K562 (cell line): ENCODE data around the gene B4GALNT4. TPM values are rescaled to one million over a fixed set of nuclear protein-coding genes. Genes with fewer than 3 reads are reported as not detected.

Source experiments
- ATAC-seq: fragments of 200-7000 bp; cut with Tn5 transposase; 3 replicates; pipeline ENCODE4 v1.9.1; 2020; ENCODE audit warnings: moderate library complexity
- BruUV-seq: library from RNA; stranded (reverse); fragments of 400-500 nt; replicated peaks from 2 replicates; lab custom pipeline; 2021; lab: Mats Ljungman, UMichigan
- CTCF ChIA-PET: fragments of 300-600 bp; formaldehyde crosslinking; extraction: SDS; loops from one replicate; lab custom pipeline; 2021; ENCODE audit warnings: low intra/inter-chr PET ratio; lab: Yijun Ruan, JAX
- POLR2A ChIA-PET: fragments of 300-600, 350-650 bp; sonication (Branson Sonifier 250); formaldehyde crosslinking; extraction: SDS; loops from one replicate; lab custom pipeline; 2021; ENCODE audit warnings: antibody characterized with exemption, inconsistent platforms; lab: Yijun Ruan, JAX
- DNase-seq, 4 experiments: peaks; one replicate each; pipeline versions ENCODE4 v3.0.0 to v3.0.0-alpha.2; 2011 to 2018; ENCODE audit warnings: low spot score in 3 of 4, mixed read lengths in 3 of 4; ENCODE audit errors: extremely low read depth in 1 of 4
- FAIRE-seq: peaks from 2 replicates; lab custom pipeline; 2011; peaks lifted over from hg19 to GRCh38; lab: Jason Lieb, UNC
- H2AFZ ChIP-seq: 2 replicates; pipeline ENCODE4 v1.6.0; 2011; ENCODE audit warnings: low read depth, low read length, control low read depth, inconsistent platforms
- H3K27ac ChIP-seq: fragments of 200-600 bp; 3 replicates; pipeline ENCODE4 v1.8.0; 2011; ENCODE audit warnings: low read depth, mild to moderate bottlenecking, control low read depth, inconsistent platforms, low read length, moderate library complexity, mixed read lengths; ENCODE audit errors: extremely low read depth
- H3K27me3 ChIP-seq, 2 experiments: fragments of 300-600 bp in 1 of 2; 2 replicates in 1 of 2; 3 replicates in 1 of 2; pipeline versions ENCODE4 v1.6.0 to v1.8.0; 2011; ENCODE audit warnings: inconsistent platforms in 2 of 2, low read length in 2 of 2, mild to moderate bottlenecking in 1 of 2, mixed read lengths in 1 of 2, moderate library complexity in 1 of 2; ENCODE audit not compliant: control insufficient read depth in 2 of 2, insufficient read depth in 2 of 2
- H3K36me3 ChIP-seq: fragments of 300-600 bp; 3 replicates; pipeline ENCODE4 v1.8.0; 2011; ENCODE audit warnings: mild to moderate bottlenecking, low read length, inconsistent platforms; ENCODE audit not compliant: control insufficient read depth, insufficient read depth
- H3K4me1 ChIP-seq, 2 experiments: fragments of 200-600 bp in 1 of 2; replicated peaks in 1 of 2; 2 replicates in 1 of 2; 3 replicates in 1 of 2; pipeline versions ENCODE4 v1.5.1 to v1.8.0; 2011; ENCODE audit warnings: inconsistent platforms in 2 of 2, low read length in 2 of 2, mild to moderate bottlenecking in 1 of 2, mixed read lengths in 1 of 2, moderate library complexity in 1 of 2; ENCODE audit not compliant: control insufficient read depth in 2 of 2, insufficient read depth in 2 of 2
- H3K4me2 ChIP-seq: 2 replicates; pipeline ENCODE4 v1.6.1; 2011; ENCODE audit warnings: low read length, control low read depth, inconsistent platforms, mixed read lengths; ENCODE audit not compliant: insufficient read depth
- H3K4me3 ChIP-seq: fragments of 200-600 bp; sonication (generic), shearing (Covaris generic); 2 replicates; pipeline ENCODE4 v1.5.1; 2016; ENCODE audit warnings: control low read depth, inconsistent platforms
- H3K79me2 ChIP-seq: fragments of 200-600 bp; 3 replicates; pipeline ENCODE4 v1.8.0; 2011; ENCODE audit warnings: low read length, inconsistent platforms; ENCODE audit not compliant: control insufficient read depth, insufficient read depth
- H3K9ac ChIP-seq, 2 experiments: 2 replicates each; pipeline versions ENCODE4 v1.6.0 to v1.6.1; 2011; ENCODE audit warnings: low read depth in 2 of 2, low read length in 2 of 2, control low read depth in 1 of 2, inconsistent platforms in 1 of 2, mild to moderate bottlenecking in 1 of 2, mixed read lengths in 1 of 2; ENCODE audit not compliant: insufficient read depth in 1 of 2
- H3K9me1 ChIP-seq: one replicate; pipeline ENCODE4 v1.6.0; 2011; ENCODE audit warnings: inconsistent platforms, mild to moderate bottlenecking, low read length, moderate library complexity; ENCODE audit not compliant: control insufficient read depth, insufficient read depth
- H3K9me3 ChIP-seq: replicated peaks from 2 replicates; pipeline ENCODE4 v1.5.1; 2011; ENCODE audit warnings: low read depth, low read length, inconsistent platforms; ENCODE audit not compliant: control insufficient read depth, insufficient read depth
- H4K20me1 ChIP-seq: replicated peaks from 2 replicates; pipeline ENCODE4 v1.6.1; 2011; ENCODE audit warnings: low read length, inconsistent platforms, mixed read lengths; ENCODE audit not compliant: control insufficient read depth, insufficient read depth
- CHAMP1 ChIP-seq: fragments of 450-650 bp; IDR thresholded peaks from 2 replicates; pipeline ENCODE4 v1.6.1; 2016; ENCODE audit warnings: mild to moderate bottlenecking
- ELK1 ChIP-seq: sonication (generic); formaldehyde crosslinking; IDR thresholded peaks from 2 replicates; pipeline ENCODE4 v1.8.1; 2022; ENCODE audit warnings: missing genetic modification reagents
- GATAD2A ChIP-seq: fragments of 450-650 bp; IDR thresholded peaks from 2 replicates; pipeline ENCODE4 v1.6.1; 2017
- GATAD2B ChIP-seq: fragments of 450-650 bp; IDR thresholded peaks from 2 replicates; pipeline ENCODE4 v1.6.1; 2017; ENCODE audit warnings: mild to moderate bottlenecking, borderline replicate concordance
- ZNF408 ChIP-seq: fragments of 250-450 bp; sonication (Bioruptor Pico); IDR thresholded peaks from 2 replicates; pipeline ENCODE4 v1.4.0; 2020; ENCODE audit warnings: low read depth, mild to moderate bottlenecking, moderate library complexity
- ZNF589 ChIP-seq: fragments of 200-800 bp; sonication (Bioruptor generic); IDR thresholded peaks from 2 replicates; pipeline ENCODE4 v1.6.1; 2016; ENCODE audit warnings: low read depth, missing genetic modification characterization, missing compliant biosample characterization
- WGBS: fragments of 100-300 bp; shearing (Covaris generic); methylation state at CpG from one replicate; pipeline ENCODE4 v1.1.6; 2016; ENCODE audit warnings: low coverage, mixed read lengths; ENCODE audit not compliant: insufficient coverage; ENCODE audit errors: missing lambda C conversion rate; 5-methylcytosine and 5-hydroxymethylcytosine counted together
- in situ Hi-C: fragments of 300-500 bp; cut with MboI; formaldehyde crosslinking; loops from 4 replicates; pipeline ENCODE4 v1.15.0; 2018; ENCODE audit warnings: inconsistent platforms, mixed read lengths
- intact Hi-C: fragments of 100-400 bp; cut with micrococcal nuclease; formaldehyde crosslinking; loops from 2 replicates; pipeline ENCODE4 v1.14.2; 2022
- polyA plus RNA-seq, 8 experiments: library from polyadenylated mRNA; depleted of rRNA in 4 of 8; stranded (reverse) in 5 of 8; unstranded in 3 of 8; fragments of >200 nt; fragmentation: Nextera tagmentation in 2 of 8; fragmentation: Illumina TruSeq in 1 of 8; extraction: Ambion mirVana in 2 of 8; extraction: Trizol in 1 of 8; gene quantifications; 2 replicates each; pipeline versions ENCODE4 v1.2.1 to v1.2.3, GENCODE V29; 2011 to 2014; ENCODE audit warnings: inconsistent platforms in 1 of 8, missing spikeins in 1 of 8
- total RNA-seq, 7 experiments: library from RNA; depleted of rRNA in 6 of 7; stranded (reverse); fragments of >200 nt in 6 of 7; fragmentation: Illumina TruSeq in 2 of 7; extraction: Trizol in 2 of 7; gene quantifications; 2 replicates each; pipeline versions ENCODE4 v1.2.1 to v1.2.3, GENCODE V29; 2011 to 2021; ENCODE audit warnings: low replicate concordance in 1 of 7

B4GALNT4 gene
- total and polyA plus RNA-seq, 9 of the 15 experiments (the other 6 are each of a cell fraction or from before 2014, with no cell fraction given), result 0.20 to 37.1 (median 10.8) TPM; not detected in 1

- no peaks in the 10 kb centered on the region for H4K20me1 ChIP-seq
- H3K9me3 ChIP-seq, result peaks cover 2% of the 10 kb centered on the region
- H3K4me1 ChIP-seq, result peaks cover 0 to 36% of the 10 kb centered on the region in 2 experiments; a peak in 2 of 5 replicates
- no peak overlapping the region for H3K27ac ChIP-seq
- FAIRE-seq, result no peak
- whole genome bisulfite sequencing, result 82% methylated on average over 10 of the region's 11 CpGs
- ChIA-PET CTCF (no interaction called here), POLR2A (no interaction called here)
- DNase-seq, result no peak
- TSS peak; percentile 38 for BruUV-seq
- no peak overlapping the region for H3K4me2 ChIP-seq
- no peak overlapping the region for H2AFZ ChIP-seq
- H3K9me1 ChIP-seq, result no peaks in the 10 kb centered on the region
- H3K36me3 ChIP-seq, result peaks cover 42% of the 10 kb centered on the region; the same call in 2 of the 3 replicates
- ATAC-seq, result no peak
- H3K9ac ChIP-seq, result no peak overlapping the region
- intact Hi-C loops (no loop called here), in situ Hi-C loops (no loop called here)
- TF ChIP-seq GATAD2A (no peak), CHAMP1 (no peak), ZNF408 (no peak), ZNF589 (CRISPR knock-in tag) (no peak), GATAD2B (no peak), ELK1 (no peak)
- H3K4me3 ChIP-seq, result no peak overlapping the region
- H3K27me3 ChIP-seq, result no peaks in the 10 kb centered on the region
- H3K79me2 ChIP-seq, result no peaks in the 10 kb centered on the region
Measured at GRCh38 chr11:377883-378500, 8.7 kb downstream of the B4GALNT4 start.
